SJSA1 (cell line): ENCODE data around the gene FAM120C. TPM values are rescaled to one million over a fixed set of nuclear protein-coding genes. Genes with fewer than 3 reads are reported as not detected.

Experiments
- DNase-seq, 2 experiments: peaks; one replicate each; pipeline ENCODE4 v3.0.0-alpha.2; 2015 to 2020; ENCODE audit warnings: low spot score in 2 of 2, low read depth in 1 of 2
- H3K27ac ChIP-seq: fragments of 250-450 bp; sonication (Bioruptor Pico); 2 replicates; pipeline ENCODE4 v1.5.1; 2020; ENCODE audit warnings: mild to moderate bottlenecking, moderate library complexity
- H3K27me3 ChIP-seq: fragments of 250-450 bp; sonication (Bioruptor Pico); replicated peaks from 2 replicates; pipeline ENCODE4 v1.5.1; 2020; ENCODE audit warnings: mild to moderate bottlenecking, moderate library complexity
- H3K36me3 ChIP-seq: fragments of 250-450 bp; sonication (Bioruptor Pico); 2 replicates; pipeline ENCODE4 v1.5.1; 2020; ENCODE audit warnings: mild to moderate bottlenecking
- H3K4me1 ChIP-seq: fragments of 250-450 bp; sonication (Bioruptor Pico); replicated peaks from 2 replicates; pipeline ENCODE4 v1.6.1; 2021; ENCODE audit warnings: mild to moderate bottlenecking
- H3K4me3 ChIP-seq: fragments of 250-450 bp; sonication (Bioruptor Pico); 2 replicates; pipeline ENCODE4 v1.5.1; 2020; ENCODE audit warnings: mild to moderate bottlenecking
- H3K9me3 ChIP-seq: fragments of 250-450 bp; sonication (Bioruptor Pico); replicated peaks from 2 replicates; pipeline ENCODE4 v1.5.1; 2020; ENCODE audit warnings: mild to moderate bottlenecking
- total RNA-seq: library from RNA; depleted of rRNA; stranded (reverse); fragments of >200 nt; shearing (Covaris generic); gene quantifications from 2 replicates; pipeline ENCODE4 v1.2.3, GENCODE V29; 2014

FAM120C gene
- total RNA-seq, 1 experiment from 2014 or later: 4.4 TPM

GRCh38 chrX:54089191-54089590, 93.9 kb downstream of the FAM120C start:
- no peaks in the 10 kb centered on the region for H3K27me3 ChIP-seq
- H3K4me1 ChIP-seq: no peaks in the 10 kb centered on the region
- no peak for DNase-seq
- H3K9me3 ChIP-seq: no peaks in the 10 kb centered on the region
- no peak overlapping the region for H3K27ac ChIP-seq
- no peak overlapping the region for H3K4me3 ChIP-seq
- H3K36me3 ChIP-seq: no peaks in the 10 kb centered on the region

- Histone ChIP-seq H3K9me3 (no peaks in the 10 kb centered on the region), H3K36me3 (no peaks in the 10 kb centered on the region), H3K27ac (no peak overlapping the region), H3K4me3 (no peak overlapping the region), H3K27me3 (no peaks in the 10 kb centered on the region), H3K4me1 (no peaks in the 10 kb centered on the region)
- DNase-seq: no peak
Observed at GRCh38 chrX:54087661-54088060, 95.4 kb downstream of the FAM120C start.

GRCh38 chrX:54085666-54086065, 97.4 kb downstream of the FAM120C start:
- H3K36me3 ChIP-seq: no peaks in the 10 kb centered on the region
- H3K4me3 ChIP-seq: no peak overlapping the region
- H3K9me3 ChIP-seq: no peaks in the 10 kb centered on the region
- no peak overlapping the region for H3K27ac ChIP-seq
- H3K27me3 ChIP-seq: no peaks in the 10 kb centered on the region
- no peaks in the 10 kb centered on the region for H3K4me1 ChIP-seq
- no peak for DNase-seq

- Histone ChIP-seq H3K27me3 (no peaks in the 10 kb centered on the region), H3K4me3 (no peak overlapping the region), H3K4me1 (no peaks in the 10 kb centered on the region), H3K36me3 (no peaks in the 10 kb centered on the region), H3K9me3 (no peaks in the 10 kb centered on the region), H3K27ac (no peak overlapping the region)
- DNase-seq: no peak
Observed at GRCh38 chrX:54076903-54077302, 106.2 kb downstream of the FAM120C start.

GRCh38 chrX:54074826-54075225, 108.2 kb downstream of the FAM120C start:
- H3K27ac ChIP-seq: no peak overlapping the region
- no peak for DNase-seq
- H3K36me3 ChIP-seq: no peaks in the 10 kb centered on the region
- no peak overlapping the region for H3K4me3 ChIP-seq
- H3K4me1 ChIP-seq: no peaks in the 10 kb centered on the region
- no peaks in the 10 kb centered on the region for H3K27me3 ChIP-seq
- H3K9me3 ChIP-seq: no peaks in the 10 kb centered on the region

GRCh38 chrX:54067766-54068165, 115.3 kb downstream of the FAM120C start:
- no peak for DNase-seq
- no peak overlapping the region for H3K4me3 ChIP-seq
- no peaks in the 10 kb centered on the region for H3K9me3 ChIP-seq
- H3K27me3 ChIP-seq: no peaks in the 10 kb centered on the region
- H3K27ac ChIP-seq: no peak overlapping the region
- H3K36me3 ChIP-seq: no peaks in the 10 kb centered on the region
- no peaks in the 10 kb centered on the region for H3K4me1 ChIP-seq

- H3K4me1 ChIP-seq: no peaks in the 10 kb centered on the region
- no peaks in the 10 kb centered on the region for H3K27me3 ChIP-seq
- H3K9me3 ChIP-seq: no peaks in the 10 kb centered on the region
- no peak overlapping the region for H3K27ac ChIP-seq
- no peaks in the 10 kb centered on the region for H3K36me3 ChIP-seq
- no peak overlapping the region for H3K4me3 ChIP-seq
- no peak for DNase-seq
Observed at GRCh38 chrX:54066841-54067240, 116.2 kb downstream of the FAM120C start.

GRCh38 chrX:54064564-54064963, 118.5 kb downstream of the FAM120C start:
- no peak for DNase-seq
- H3K36me3 ChIP-seq: no peaks in the 10 kb centered on the region
- H3K27me3 ChIP-seq: no peaks in the 10 kb centered on the region
- no peaks in the 10 kb centered on the region for H3K9me3 ChIP-seq
- H3K4me1 ChIP-seq: no peaks in the 10 kb centered on the region
- H3K4me3 ChIP-seq: no peak overlapping the region
- H3K27ac ChIP-seq: no peak overlapping the region

GRCh38 chrX:54063361-54063760, 119.7 kb downstream of the FAM120C start:
- no peaks in the 10 kb centered on the region for H3K9me3 ChIP-seq
- H3K27me3 ChIP-seq: no peaks in the 10 kb centered on the region
- H3K4me1 ChIP-seq: no peaks in the 10 kb centered on the region
- no peaks in the 10 kb centered on the region for H3K36me3 ChIP-seq
- no peak overlapping the region for H3K27ac ChIP-seq
- no peak for DNase-seq
- H3K4me3 ChIP-seq: no peak overlapping the region

GRCh38 chrX:54049801-54050200, 133.3 kb downstream of the FAM120C start:
- Histone ChIP-seq H3K36me3 (no peaks in the 10 kb centered on the region), H3K27me3 (no peaks in the 10 kb centered on the region), H3K4me3 (no peak overlapping the region), H3K9me3 (no peaks in the 10 kb centered on the region), H3K27ac (no peak overlapping the region), H3K4me1 (peaks cover 3% of the 10 kb centered on the region; the same call in 1 of the 2 replicates)
- DNase-seq: no peak

GRCh38 chrX:54048412-54048811, 134.6 kb downstream of the FAM120C start:
- H3K27ac ChIP-seq: no peak overlapping the region
- no peak for DNase-seq
- no peaks in the 10 kb centered on the region for H3K9me3 ChIP-seq
- H3K4me1 ChIP-seq: peaks cover 3% of the 10 kb centered on the region; the same call in 1 of the 2 replicates
- H3K36me3 ChIP-seq: no peaks in the 10 kb centered on the region
- no peak overlapping the region for H3K4me3 ChIP-seq
- no peaks in the 10 kb centered on the region for H3K27me3 ChIP-seq

GRCh38 chrX:54045563-54046228, 137.4 kb downstream of the FAM120C start:
- Histone ChIP-seq H3K4me3 (no peak overlapping the region), H3K4me1 (peaks cover 6% of the 10 kb centered on the region; the same call in 1 of the 2 replicates), H3K9me3 (no peaks in the 10 kb centered on the region), H3K27ac (no peak overlapping the region), H3K27me3 (no peaks in the 10 kb centered on the region), H3K36me3 (peaks cover 6% of the 10 kb centered on the region; the same call in 1 of the 2 replicates)
- DNase-seq: no peak

- peak overlapping the region; percentile 59 for H3K4me3 ChIP-seq
- peaks cover 10% of the 10 kb centered on the region; the same call in 1 of the 2 replicates for H3K36me3 ChIP-seq
- H3K27me3 ChIP-seq: no peaks in the 10 kb centered on the region
- peak overlapping the region; percentile 89 for H3K27ac ChIP-seq
- no peaks in the 10 kb centered on the region for H3K9me3 ChIP-seq
- peaks cover 6% of the 10 kb centered on the region; the same call in 1 of the 2 replicates for H3K4me1 ChIP-seq
- no peak for DNase-seq
Observed at GRCh38 chrX:54044877-54045338, 138.1 kb downstream of the FAM120C start.

GRCh38 chrX:54044126-54044876, 138.8 kb downstream of the FAM120C start, which contains the start of gene PHF8:
Gene PHF8, minus strand, starts transcription at chrX:54044473. Its CDS starts 1,745 bp downstream, at chrX:54042728.
- H3K36me3 ChIP-seq: peaks cover 10% of the 10 kb centered on the region; the same call in 1 of the 2 replicates

More at GRCh38 chrX:54044126-54044876, 138.8 kb downstream of the FAM120C start, which contains the start of gene PHF8:
- peaks cover 6% of the 10 kb centered on the region; the same call in 1 of the 2 replicates for H3K4me1 ChIP-seq
- DNase-seq: peak; percentile 91 to 96
- no peaks in the 10 kb centered on the region for H3K27me3 ChIP-seq
- H3K9me3 ChIP-seq: no peaks in the 10 kb centered on the region
- H3K4me3 ChIP-seq: peak within 1 kb of the TSS; percentile 59
- H3K27ac ChIP-seq: peak within 1 kb of the TSS; percentile 89
